Muscle layer of duodenum (tissue), 2 donors: ENCODE measurements around the gene SOCS2.

ENCODE experiments used
- H3K27ac ChIP-seq: one replicate; pipeline ENCODE4 v1.7.0; 2013; ENCODE audit warnings: mild to moderate bottlenecking, low read length
- H3K27me3 ChIP-seq: one replicate; pipeline ENCODE4 v1.7.0; 2013; ENCODE audit warnings: low read depth, mild to moderate bottlenecking, control low read depth, low read length
- H3K36me3 ChIP-seq, 2 donors: one replicate each; pipeline ENCODE4 v1.7.0; 2013; ENCODE audit warnings: low read length in 2 of 2, control low read depth in 1 of 2, mild to moderate bottlenecking in 1 of 2; ENCODE audit not compliant: insufficient read depth in 2 of 2, control insufficient read depth in 1 of 2
- H3K4me1 ChIP-seq, 2 donors: one replicate each; pipeline ENCODE4 v1.7.0; 2013; ENCODE audit warnings: low read length in 2 of 2, mild to moderate bottlenecking in 2 of 2, control low read depth in 1 of 2, moderate library complexity in 1 of 2; ENCODE audit not compliant: insufficient read depth in 2 of 2, control insufficient read depth in 1 of 2
- H3K4me3 ChIP-seq, 2 donors: one replicate each; pipeline ENCODE4 v1.7.0; 2013; ENCODE audit warnings: low read length in 2 of 2, low read depth in 1 of 2, mild to moderate bottlenecking in 1 of 2
- H3K9me3 ChIP-seq, 2 donors: one replicate each; pipeline ENCODE4 v1.7.0; 2013; ENCODE audit warnings: low read length in 2 of 2, control low read depth in 1 of 2, mild to moderate bottlenecking in 1 of 2; ENCODE audit not compliant: control insufficient read depth in 1 of 2
- donor health status: healthy.

Gene SOCS2

DNA sequence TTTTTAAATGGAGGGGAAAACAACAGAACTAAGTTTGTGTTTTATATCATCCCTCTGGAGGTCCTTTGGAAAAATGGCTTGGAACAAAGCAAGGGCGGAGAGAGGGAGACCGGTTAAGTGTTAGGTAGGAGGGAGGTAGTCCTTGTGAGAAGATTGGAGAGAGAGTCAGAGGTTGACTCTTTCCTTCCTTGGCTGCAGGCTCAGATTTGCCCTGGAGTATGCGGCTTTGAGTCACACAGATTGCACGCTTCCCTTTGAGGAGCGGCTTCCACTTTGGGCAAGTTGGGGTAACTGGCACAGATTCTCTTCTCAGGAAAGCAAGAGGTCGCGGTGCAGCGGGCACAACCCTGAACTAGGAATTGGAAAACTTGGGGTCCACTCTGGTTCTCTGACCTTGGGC is 9.9 kb downstream of the SOCS2 start:
- Histone ChIP-seq H3K27me3 (no peaks in the 10 kb centered on the region), H3K36me3 (peaks cover 5 to 9% of the 10 kb centered on the region in 2 donors), H3K27ac (no peak overlapping the region), H3K9me3 (no peaks in the 10 kb centered on the region), H3K4me1 (no peaks in the 10 kb centered on the region), H3K4me3 (no peak overlapping the region)

DNA sequence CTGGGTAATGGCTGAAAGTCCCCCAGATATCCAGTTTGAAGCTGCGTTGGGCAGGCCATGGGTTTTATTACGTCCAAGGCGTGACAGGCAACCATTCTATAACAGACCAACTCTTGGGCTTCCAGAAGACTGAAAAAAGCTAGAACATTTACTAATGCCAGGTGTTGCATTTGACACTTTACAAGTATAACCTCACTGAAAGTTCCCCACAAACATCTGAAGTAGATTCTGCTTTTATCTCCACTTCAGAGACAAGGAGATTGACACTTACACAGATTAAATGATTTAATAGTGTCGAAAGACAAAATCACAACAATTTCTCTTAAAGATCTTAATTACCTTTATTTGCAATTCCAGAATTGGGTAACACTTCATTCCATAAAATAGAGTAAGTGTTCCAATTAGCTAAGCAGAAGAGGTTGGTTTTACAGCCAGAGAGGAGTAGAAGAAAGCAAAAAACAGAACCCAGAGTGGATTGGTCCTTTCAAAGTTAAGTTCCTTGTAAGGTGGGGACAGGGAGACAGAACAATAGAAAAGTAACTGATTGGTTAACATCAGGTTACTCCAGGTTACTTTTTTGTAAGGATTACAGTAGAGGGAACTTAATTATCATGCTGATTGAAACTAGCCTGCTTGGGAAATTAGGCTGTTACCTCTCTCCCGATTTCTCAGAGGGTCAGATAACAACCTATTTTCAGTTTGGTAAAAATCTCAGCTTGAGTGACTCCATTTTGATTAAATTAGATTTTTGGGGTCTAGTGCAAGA is 11.3 kb downstream of the SOCS2 start:
- no peaks in the 10 kb centered on the region for H3K4me1 ChIP-seq
- peaks cover 5 to 9% of the 10 kb centered on the region in 2 donors for H3K36me3 ChIP-seq
- H3K27me3 ChIP-seq = no peaks in the 10 kb centered on the region
- H3K27ac ChIP-seq = no peak overlapping the region
- H3K4me3 ChIP-seq = no peak overlapping the region
- H3K9me3 ChIP-seq = no peaks in the 10 kb centered on the region

DNA sequence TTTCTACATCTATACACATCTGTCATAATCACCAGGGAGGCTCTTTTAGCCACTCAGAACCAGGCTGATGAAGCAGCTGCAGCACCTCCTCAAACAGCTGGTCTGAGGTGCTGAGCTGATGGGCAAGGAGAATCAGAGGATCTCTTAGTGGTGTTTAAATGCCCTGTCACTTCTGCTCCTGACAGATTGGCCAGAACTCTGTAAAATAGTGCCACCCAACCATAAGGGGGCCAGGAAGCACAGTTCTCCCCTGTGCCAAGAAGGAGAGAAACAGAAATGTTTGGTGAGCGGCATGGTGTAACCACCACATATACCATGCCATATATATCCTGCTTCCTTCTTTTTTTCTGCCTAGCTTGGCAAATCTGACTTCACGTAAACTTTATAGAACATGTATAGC is 12.8 kb downstream of the SOCS2 start:
- Histone ChIP-seq H3K9me3 (no peaks in the 10 kb centered on the region), H3K27ac (no peak overlapping the region), H3K36me3 (peaks cover 0 to 9% of the 10 kb centered on the region in 2 donors), H3K27me3 (no peaks in the 10 kb centered on the region), H3K4me3 (no peak overlapping the region), H3K4me1 (no peaks in the 10 kb centered on the region)

DNA sequence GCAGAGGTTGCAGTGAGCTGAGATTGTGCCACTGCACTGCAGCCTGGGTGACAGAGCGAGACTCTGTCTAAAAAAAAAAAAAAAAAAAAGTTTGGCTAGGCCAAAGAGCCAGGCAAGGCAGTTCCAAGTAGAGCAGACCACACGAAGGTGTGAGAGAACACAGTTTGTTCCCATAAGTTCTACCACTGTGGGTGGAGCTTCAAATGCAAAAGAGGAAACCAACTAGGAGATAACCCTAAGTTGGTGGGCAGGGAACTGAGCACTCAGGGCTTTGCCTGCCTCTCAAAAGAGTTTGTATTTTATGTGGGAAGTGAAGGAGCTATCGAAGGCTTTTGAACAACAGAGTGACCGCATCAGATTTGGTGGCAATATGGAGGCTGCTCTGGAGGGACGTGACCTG is 15.1 kb downstream of the SOCS2 start:
- H3K9me3 ChIP-seq = no peaks in the 10 kb centered on the region
- peaks cover 5 to 6% of the 10 kb centered on the region in 2 donors for H3K4me1 ChIP-seq
- H3K27me3 ChIP-seq = no peaks in the 10 kb centered on the region
- H3K27ac ChIP-seq = no peak overlapping the region
- H3K4me3 ChIP-seq = no peak overlapping the region
- H3K36me3 ChIP-seq = peaks cover 0 to 3% of the 10 kb centered on the region in 2 donors

DNA sequence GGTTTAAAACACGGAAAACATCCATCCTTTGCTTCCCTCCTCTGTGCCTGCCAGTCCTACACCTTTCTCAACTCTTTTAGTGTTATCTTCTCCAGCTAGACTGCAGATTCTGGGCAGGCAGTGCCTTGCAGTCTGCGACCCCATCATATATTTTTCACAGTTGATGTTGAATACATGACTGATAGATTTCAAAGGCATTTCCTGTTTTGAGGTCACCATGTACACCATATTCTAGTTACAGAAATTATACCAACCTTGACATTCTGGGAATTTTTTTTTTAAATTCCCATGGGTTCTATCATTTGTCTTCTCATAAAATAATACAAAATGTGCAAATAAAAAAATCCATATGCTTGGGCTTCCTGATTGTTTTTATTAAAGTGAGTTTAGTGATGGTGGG is 16.6 kb downstream of the SOCS2 start:
- Histone ChIP-seq H3K27me3 (no peaks in the 10 kb centered on the region), H3K4me1 (peaks cover 5 to 6% of the 10 kb centered on the region in 2 donors), H3K9me3 (no peaks in the 10 kb centered on the region), H3K36me3 (no peaks in the 10 kb centered on the region), H3K4me3 (no peak overlapping the region), H3K27ac (no peak overlapping the region)

DNA sequence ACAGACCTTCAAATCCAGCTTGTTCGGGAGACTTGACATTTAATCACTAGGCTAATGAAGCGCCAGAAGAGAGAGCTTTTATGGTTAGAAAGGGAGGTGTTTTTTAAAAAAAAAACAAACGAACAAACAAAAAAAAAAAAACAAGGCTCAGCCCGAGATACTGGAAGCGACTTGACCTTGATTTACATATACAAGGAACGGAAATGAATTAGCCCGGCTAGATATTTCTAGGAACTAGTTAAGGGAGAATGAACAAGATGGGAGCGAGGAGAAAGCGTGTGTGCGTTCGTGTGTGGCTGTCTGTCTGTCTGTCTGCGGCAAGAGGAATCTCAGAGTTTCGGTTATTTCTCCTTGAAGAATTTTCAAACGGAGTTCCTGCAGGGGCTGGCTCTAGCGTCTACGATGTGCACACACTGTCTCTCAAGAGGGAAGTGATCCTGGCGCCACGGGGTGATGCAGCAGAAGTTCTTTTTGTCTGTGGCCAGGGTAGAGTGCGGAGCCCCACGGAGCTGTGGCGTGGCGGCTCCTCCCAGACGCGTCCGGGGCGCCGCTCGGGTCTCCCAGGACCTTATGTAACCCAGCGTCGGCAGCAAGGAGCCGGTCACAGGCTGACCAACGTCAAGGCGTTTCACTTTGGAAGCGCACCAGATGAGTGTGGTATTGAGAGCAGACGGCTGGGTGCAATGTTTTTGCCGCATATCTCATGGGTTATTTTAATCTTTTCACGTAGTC is 18.8 kb downstream of the SOCS2 start:
- Histone ChIP-seq H3K9me3 (no peaks in the 10 kb centered on the region), H3K4me3 (peak overlapping the region; percentile 69 to 91), H3K27me3 (no peaks in the 10 kb centered on the region), H3K4me1 (peaks cover 6 to 9% of the 10 kb centered on the region in 2 donors), H3K27ac (peak overlapping the region; percentile 75), H3K36me3 (no peaks in the 10 kb centered on the region)

DNA sequence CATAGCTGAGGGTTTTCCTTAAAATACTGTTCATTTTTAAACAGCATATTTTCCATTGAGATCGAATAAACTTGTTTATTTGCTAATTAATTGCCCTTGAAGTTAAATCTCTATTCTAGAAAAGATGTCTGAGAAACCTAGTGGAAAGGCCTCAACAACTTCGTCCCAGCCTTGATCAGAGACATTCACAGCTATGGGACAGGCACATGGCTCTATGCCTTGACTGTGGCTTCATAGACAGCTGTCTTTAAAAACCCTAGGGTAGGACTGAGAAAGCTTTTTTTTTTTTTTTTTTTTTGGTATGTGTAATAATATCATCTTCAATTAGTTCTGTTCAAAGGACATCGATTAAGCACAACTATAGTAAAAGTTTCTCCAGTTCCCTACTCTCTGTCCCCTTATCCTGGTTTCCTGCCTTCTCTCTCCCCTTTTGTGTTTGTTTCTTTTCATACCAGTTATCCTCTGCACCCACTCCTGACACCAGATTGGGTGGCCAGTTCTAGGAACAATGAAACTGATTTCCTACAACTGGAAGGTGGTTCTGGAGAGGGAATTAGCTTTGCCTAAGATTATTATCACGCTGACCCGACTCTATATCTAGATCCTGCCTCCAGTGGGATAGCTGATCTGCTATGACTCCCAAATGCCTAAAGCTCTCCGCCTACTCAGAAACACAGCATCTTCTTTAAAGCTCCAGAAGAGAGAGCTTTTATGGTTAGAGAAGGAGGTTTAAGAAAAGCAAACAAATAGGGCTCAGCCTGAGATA is 20.3 kb downstream of the SOCS2 start:
- Histone ChIP-seq H3K27me3 (no peaks in the 10 kb centered on the region), H3K4me1 (peaks cover 6 to 9% of the 10 kb centered on the region in 2 donors), H3K9me3 (no peaks in the 10 kb centered on the region), H3K36me3 (no peaks in the 10 kb centered on the region), H3K4me3 (peak overlapping the region in 1 of 2 donors; percentile 69), H3K27ac (peak overlapping the region; percentile 75)

DNA sequence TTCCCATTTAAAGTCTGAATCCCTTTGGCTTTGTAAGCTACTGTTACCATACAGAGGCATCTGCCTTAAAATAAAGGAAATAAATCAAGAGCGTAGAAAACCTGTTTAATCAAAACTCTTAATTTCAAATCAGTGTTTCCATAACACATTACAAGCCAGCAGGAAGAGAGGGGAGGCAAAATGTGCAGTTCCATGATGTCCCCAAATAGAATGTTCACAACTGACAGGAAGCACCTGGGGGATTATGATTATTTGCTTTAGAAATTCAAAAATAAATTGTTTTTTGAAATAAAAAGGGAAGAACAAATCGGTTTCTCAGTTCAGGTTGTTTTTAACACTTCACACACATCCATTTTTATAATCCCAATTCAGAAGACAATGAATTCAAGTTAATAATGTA is 21.4 kb downstream of the SOCS2 start:
- Histone ChIP-seq H3K27ac (peak overlapping the region; percentile 74), H3K4me3 (peak overlapping the region in 1 of 2 donors; percentile 40), H3K27me3 (no peaks in the 10 kb centered on the region)

DNA sequence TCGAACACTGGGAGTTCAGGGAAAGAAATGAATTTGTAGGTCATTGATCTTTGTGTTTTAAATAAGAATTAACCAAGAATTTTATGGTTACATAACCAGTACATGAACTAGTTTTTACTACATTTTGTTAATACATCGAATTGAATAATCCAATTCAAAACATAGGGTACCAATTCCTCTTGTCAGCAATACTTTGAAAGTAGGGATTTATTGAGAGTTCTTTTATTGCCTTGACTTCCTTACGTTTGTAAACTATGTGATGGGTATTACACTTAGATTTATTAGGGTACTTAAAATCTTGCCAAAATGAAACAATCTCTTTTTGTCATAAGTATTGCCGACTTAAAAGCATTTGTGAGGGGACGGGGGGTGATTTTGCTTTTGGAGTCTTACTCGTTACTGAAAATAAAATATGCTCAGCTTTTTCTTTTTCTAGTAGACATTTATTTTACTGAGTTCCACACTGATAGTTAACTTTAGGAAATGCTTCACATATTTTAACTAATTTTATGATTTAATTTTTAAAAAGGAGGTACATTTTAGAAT is 22.4 kb downstream of the SOCS2 start:
- peaks cover 6 to 9% of the 10 kb centered on the region in 2 donors for H3K4me1 ChIP-seq
- no peaks in the 10 kb centered on the region for H3K9me3 ChIP-seq
- peak overlapping the region; percentile 74 for H3K27ac ChIP-seq
- no peaks in the 10 kb centered on the region for H3K36me3 ChIP-seq
- H3K4me3 ChIP-seq = peak overlapping the region; percentile 21 to 40
- H3K27me3 ChIP-seq = no peaks in the 10 kb centered on the region

More for the DNA sequence above, 21.4 kb downstream of the SOCS2 start:
- Histone ChIP-seq H3K36me3 (no peaks in the 10 kb centered on the region), H3K4me1 (peaks cover 6 to 9% of the 10 kb centered on the region in 2 donors), H3K9me3 (no peaks in the 10 kb centered on the region)

DNA sequence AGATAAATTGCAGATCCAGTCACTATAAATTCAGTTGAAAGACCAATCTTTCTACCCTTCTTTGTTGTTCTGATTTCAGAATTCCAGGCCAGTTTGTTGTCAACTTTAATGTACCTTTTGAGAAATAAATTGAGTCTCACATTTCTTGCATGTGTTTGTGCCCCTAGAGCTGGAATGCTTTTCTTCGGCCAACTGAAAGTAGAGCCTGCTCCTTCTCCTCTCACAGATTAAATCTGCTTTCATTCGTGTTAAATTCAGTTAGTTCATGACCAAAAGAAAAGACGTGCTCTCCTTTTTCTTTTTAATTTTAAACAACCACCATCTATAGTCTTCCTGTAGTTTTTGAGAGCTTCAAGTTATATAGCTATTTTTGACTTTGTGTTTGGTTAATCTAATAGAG is 22.9 kb downstream of the SOCS2 start:
- Histone ChIP-seq H3K4me1 (peaks cover 6 to 9% of the 10 kb centered on the region in 2 donors), H3K4me3 (peak overlapping the region in 1 of 2 donors; percentile 21), H3K27me3 (no peaks in the 10 kb centered on the region), H3K36me3 (no peaks in the 10 kb centered on the region), H3K27ac (peak overlapping the region; percentile 74), H3K9me3 (no peaks in the 10 kb centered on the region)

DNA sequence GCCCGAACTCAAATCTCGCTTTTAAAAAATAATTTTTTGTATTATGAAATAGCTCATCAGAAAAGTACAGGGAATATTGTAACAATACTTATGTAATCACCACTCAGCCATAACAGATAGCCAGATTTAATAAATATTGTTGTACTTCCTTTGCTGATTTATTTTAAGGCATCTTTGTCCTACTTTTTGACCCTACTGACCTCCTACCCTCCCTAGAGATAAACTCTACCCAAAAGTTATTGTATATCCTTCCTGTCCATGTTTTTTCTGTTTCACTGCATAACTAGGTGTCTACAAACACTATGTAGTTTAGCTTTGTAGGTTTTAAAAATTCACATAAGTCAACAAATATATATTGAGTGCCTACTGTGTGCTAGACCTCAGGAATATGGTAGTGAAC is 25.1 kb downstream of the SOCS2 start:
- Histone ChIP-seq H3K27ac (no peak overlapping the region), H3K36me3 (no peaks in the 10 kb centered on the region), H3K27me3 (no peaks in the 10 kb centered on the region), H3K4me1 (peaks cover 0 to 3% of the 10 kb centered on the region in 2 donors), H3K4me3 (no peak overlapping the region), H3K9me3 (no peaks in the 10 kb centered on the region)
